Left colon (tissue), 2 donors: ENCODE measurements around the gene FFAR2. TPM values are rescaled to one million over a fixed set of nuclear protein-coding genes. Genes with fewer than 3 reads are reported as not detected.
A peak's percentile ranks its signal among the peaks of the same experiment; 100 is the strongest.
"Not testable (repeated sequence)": the region's sequence is repeated elsewhere in the genome, so short reads cannot be mapped to it uniquely, and the experiment has no call there.

Source experiments
- ATAC-seq: fragments of 200-7000 bp; cut with Tn5 transposase; one replicate; pipeline ENCODE4 v1.9.1; 2020; ENCODE audit warnings: mild to moderate bottlenecking, moderate library complexity
- DNase-seq, 2 donors: peaks; one replicate each; pipeline ENCODE4 v3.0.0-alpha.2; 2020
- intact Hi-C, 2 donors: fragments of 100-400 bp; cut with DNase I in 1 of 2; cut with micrococcal nuclease in 1 of 2; formaldehyde crosslinking; loops; one replicate each; pipeline versions ENCODE4 v1.11.2 to v1.14.0; 2022; cut with DNase I, micrococcal nuclease
- long read RNA-seq: library from polyadenylated mRNA; unstranded; transcript quantifications from one replicate; pipeline ENCODE4 v2.0.0, GENCODE V29; 2021
- total RNA-seq, 2 donors: library from RNA; stranded (reverse); fragmentation: NEBNext Ultra II Directional; extraction: Animal tissue kit (Norgen Biotek cat#: 25700); gene quantifications; one replicate each; pipeline ENCODE4 v1.2.1, GENCODE V29; 2021
- donor health status: DM: no; HTN: no; CAD: no.
- donor health status: DM: yes; HTN: yes; CAD: no.

The FFAR2 gene
- total RNA-seq, result 1 to 10 TPM; 1.2 to 1.8 TPM
- long read RNA-seq, partial matches to known transcripts, result 0 of 1 reads
- long read RNA-seq, other reads (novel, unspliced or antisense), result 0 of 1 reads

DNA sequence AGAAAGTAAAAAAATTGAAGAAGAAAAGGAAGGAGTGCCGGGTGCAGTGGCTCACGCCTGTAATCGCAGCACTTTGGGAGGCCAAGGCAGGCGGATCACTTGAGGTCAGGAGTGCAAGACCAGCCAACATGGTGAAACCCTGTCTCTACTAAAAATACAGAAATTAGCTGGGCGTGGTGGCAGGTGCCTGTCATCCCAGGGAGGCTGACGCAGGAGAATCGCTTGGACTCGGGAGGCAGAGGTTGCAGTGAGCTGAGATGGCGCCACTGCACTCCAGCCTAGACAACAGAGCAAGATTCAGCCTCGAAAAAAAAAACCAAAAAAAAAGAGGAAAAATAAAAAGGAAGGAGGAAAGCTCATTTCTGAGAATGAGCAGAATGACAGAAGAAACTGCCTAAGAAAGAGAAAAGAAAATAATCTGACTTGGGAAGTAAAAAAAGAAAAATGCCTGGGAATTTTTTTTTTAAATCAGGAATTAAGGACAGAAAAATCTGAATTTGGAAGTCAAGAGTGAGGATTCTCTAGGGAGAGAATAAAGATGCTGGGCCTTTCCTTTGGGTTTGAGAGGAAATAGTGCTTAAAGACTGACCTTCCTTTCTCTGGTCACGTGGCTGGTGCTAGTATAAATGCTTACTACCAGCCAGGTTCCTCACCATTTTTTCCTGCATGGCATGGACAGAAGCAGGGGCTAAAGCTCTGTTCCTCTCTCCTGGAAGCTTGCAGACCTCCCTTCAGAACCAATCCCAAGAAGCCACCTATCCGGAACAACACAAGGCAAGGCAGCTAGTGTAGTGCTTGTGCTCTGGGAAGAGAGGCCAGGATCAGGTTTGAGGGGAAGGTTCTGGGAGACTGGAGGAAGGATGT lies at the start of gene FFAR2:
Gene FFAR2, plus strand, starts transcription at position 652 of the 864 bp plus-strand sequence. CDS start 1,458 bp downstream, outside the sequence.
- ATAC-seq, result no peak

DNA sequence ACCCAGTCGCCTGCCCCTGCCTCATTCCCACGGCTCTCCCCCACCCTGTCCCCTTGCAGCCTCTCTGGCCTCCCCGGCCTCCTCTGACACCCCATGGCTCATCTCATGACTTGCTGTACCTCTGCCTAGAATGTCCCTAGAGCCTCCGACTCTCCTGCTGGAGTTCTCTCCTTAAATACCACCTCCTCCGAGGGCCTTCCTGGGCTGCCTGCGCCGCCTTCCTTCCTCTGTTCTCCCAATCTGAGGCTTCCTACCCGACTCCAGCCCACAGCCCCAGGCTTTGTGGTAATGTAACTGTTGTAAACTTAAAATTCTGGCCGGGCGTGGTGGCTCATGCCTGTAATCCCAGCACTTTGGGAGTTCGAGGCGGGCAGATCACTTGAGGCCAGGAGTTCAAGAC lies 49.5 kb upstream of the FFAR2 start:
- intact Hi-C loops, result no loop called here

More for the DNA sequence above, at the start of gene FFAR2:
- no peak for DNase-seq
- intact Hi-C loops, result no loop called here

DNA sequence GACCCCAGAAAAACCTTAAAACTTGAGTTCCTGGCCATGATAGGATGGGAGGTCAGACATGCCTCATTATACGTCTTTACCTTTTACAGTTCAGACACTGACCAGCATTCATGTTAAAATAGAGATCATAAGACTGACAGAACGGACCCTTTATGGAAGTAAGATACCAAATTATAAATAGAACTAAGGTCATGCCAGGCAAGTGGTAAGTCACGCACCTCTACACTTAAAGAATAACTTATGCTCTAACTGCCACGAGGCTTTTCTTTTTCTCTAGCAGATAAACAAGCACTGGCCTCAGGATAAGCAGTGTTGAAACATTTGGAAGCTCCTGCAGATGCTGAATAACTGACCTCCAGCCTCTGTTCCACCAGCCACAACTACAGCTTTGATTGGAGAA lies 48.8 kb upstream of the FFAR2 start:
- DNase-seq (no peak), ATAC-seq (no peak)
- intact Hi-C loops, result no loop called here

More for the DNA sequence above, 49.5 kb upstream of the FFAR2 start:
- DNase-seq (no peak), ATAC-seq (no peak)

DNA sequence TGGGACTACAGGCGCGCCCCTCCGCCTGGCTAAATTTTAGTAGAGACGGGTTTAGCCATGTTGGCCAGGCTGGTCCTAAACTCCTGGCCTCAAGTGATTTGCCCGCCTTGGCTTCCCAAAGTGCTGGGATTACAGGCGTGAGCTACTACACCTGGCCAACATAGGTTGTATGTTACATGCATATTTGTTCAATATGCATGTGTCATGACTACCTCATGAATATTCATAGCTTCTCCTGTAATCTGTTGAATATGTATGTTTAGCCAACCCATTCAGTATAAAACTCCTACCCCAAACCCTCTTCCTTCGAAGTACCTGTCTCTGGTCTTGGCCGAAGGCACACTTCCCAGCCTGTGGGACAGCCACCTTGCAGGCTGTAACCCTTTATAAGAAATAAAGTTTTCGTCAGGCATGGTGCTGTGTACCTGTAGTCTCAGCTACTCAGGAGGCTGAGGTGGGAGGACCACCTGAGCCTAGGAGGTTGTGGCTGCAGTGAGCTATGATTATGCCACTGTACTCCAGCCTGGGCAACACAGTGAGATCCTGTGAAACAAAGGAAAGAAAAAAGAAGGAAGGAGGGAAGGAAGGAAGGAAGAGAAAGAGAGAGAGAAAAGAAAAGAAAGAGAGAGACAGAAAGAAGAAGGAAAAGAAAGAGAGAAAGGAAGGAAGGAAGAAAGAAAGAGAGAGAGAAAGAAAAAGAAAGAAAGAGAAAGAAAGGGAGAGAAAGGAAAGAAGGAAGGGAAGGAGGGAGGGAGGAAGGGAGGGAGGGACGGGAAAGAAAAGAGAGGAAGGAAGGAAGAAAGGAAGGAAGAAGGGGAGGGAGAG lies 47.9 kb upstream of the FFAR2 start:
- ATAC-seq, result no peak
- intact Hi-C loops, result no loop called here
- DNase-seq, result peak in 1 of 2 donors; percentile 3

DNA sequence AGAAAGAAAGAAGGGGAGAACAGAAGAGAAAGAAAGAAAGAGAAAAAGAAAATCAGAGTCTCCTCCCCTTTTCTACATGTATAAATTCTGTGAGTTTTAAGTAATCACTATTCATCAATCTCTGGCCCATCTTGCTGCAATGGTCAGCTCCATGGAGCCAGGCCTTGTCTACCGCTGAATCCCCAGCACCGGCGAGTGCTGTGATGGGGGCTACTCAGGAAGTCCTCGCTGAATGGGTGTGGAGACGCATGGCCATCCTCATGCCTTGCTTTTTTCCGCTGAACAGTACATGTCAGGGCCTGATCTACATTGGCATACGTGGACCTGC lies 47.3 kb upstream of the FFAR2 start:
- intact Hi-C loops, result no loop called here
- ATAC-seq (no peak), DNase-seq (peak in 1 of 2 donors; percentile 20)

DNA sequence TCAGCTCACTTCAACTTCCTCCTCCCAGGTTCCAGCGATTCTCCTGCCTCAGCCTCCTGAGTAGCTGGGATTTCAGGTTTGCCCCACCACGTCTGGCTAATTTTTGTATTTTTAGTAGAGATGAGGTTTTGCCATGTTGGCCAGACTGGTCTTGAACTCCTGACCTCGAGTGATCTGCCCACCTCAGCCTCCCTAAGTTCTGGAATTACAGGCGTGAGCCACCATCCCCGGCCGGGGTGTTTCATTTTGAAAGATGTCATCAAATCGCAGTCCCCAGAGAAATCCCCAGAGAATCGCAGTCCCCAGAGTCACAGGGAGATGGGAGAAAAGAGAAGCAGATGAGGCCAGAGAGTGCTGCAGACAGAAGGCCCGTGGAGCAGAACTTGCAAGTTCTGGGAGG lies 46.6 kb upstream of the FFAR2 start:
- intact Hi-C loops, ATAC-seq: not testable (repeated sequence)
- DNase-seq, result peak in 1 of 2 donors; percentile 12

DNA sequence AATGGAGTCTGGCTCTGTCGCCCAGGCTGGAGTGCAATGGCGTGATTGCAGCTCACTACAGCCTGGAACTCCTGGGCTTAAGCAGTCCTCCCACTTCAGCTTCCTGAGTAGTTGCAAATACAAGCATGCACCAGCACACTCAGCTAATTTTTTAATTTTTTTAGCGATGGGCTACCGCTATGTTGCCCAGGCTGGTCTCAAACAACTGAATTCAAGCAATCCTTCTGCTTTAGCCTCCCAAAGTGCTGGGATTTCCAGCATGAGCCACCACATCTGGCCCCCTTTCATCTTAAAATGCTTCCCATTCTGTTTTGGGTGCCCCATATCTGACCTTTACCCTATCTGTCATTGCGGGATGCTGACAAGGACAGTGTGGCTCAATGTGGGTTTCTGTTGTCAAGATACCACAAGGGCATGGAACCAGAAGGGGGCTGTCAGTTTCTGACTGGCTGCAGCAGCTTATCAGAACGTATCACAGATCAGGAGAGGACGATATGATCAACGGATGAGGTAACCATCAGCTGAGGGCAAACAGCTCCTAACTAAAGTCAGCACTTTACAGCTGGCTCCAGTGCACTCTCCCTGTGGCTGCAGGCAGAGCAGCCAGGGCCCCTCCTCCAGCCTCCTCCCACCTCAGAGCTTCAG lies 44.8 kb upstream of the FFAR2 start:
- intact Hi-C loops, result no loop called here
- ATAC-seq (no peak), DNase-seq (peak in 1 of 2 donors; percentile 16)

DNA sequence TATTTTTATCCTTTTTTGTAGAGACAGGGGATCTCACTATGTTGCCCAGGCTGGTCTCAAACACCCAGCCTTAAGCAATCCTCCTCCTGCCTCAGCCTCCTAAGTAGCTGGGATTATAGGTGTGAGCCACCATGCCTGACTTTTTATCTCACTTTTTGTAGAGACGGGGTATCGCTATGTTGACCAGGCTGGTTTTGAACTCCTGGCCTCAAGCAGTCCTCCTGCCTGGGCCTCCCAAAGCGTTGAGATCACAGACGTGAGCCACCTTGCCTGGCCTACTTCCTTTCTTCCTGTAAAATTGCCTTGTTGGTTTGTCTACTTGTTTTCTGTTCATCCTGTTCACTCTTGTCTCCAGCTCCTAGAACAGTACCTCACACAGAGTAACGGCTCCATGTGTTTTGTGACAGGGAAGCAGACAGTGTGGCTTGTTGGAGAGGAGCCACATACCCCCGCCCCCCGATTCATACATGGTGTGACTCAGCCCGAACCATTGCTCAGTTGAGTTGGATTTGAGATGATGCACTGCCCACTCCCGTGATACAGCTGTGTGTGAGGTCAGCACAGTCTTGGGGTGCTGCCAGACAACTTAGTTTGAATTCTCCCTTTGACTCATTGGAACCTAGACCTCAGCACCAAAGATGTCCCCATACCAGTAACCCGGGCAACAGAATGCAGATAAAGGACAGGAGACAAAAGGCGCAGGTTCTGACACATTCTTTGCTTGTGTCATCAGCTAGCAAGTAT lies 43.0 kb upstream of the FFAR2 start:
- no peak for ATAC-seq

DNA sequence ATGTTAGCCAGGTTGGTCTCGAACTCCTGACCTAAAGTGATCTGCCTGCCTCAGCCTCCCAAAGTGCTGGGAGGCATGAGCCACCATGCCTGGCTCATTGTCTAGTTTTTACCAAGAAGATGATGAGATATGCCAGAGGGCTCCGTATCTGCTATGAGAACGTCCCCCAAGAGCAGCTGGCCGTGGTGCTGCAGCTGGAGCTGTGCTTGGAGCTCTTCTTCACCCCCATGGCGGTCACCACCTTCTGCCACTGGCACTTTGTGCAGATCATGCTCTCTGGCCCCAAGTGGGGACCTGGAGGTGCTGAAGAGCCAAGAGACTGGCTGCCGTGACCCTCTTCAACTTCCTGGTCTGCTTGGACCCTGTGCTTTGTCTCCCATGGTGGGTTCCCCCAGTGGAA lies 40.4 kb upstream of the FFAR2 start:
- intact Hi-C loops, result no loop called here
- ATAC-seq, result no peak
- DNase-seq, result peak in 1 of 2 donors; percentile 2

More for the DNA sequence above, 43.0 kb upstream of the FFAR2 start:
- peak in 1 of 2 donors; percentile 36 for DNase-seq
- intact Hi-C loops, result no loop called here

DNA sequence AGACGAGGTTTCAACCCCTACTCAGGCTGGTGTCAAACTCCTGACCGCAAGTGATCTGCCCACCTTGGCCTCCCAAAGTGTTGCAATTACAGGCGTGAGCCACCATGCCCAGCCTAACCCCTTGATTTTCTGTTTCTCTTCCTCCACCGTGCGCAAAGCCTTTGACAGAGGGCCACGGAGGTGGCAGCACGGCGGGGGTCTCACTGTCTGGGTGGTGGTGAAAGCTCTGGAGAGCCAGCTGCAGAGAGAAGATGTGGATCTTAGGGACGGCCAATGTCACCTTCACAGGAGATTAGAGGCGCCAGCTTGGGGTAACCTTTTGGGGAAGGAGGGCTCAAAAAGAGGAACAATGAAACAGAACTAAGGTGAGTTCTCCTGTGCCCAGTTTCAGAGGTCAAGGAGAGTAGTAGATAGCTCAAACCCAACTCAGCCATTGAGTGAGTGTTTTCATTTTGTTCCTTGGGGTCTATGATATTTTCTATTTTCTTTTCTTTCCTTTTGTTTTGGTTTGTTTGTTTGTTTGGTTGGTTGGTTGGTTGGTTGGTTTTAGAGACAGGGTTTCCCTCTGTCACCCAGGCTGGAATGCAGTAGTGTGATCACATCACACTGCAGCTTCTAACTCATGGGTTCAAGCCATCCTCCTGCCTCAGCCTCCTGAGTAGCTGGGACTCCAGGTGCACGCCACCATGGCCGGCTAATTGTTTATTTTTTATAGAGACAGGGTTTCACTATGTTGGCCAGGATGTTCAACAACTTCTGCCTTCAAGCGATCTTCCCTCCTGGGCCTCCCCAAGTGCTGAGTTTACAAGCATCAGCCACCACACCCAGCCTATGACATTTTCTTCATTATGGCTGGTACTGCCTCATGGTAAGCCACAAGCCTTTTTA lies 39.5 kb upstream of the FFAR2 start:
- ATAC-seq, result no peak
- peak in 1 of 2 donors; percentile 12 for DNase-seq
- intact Hi-C loops, result no loop called here

DNA sequence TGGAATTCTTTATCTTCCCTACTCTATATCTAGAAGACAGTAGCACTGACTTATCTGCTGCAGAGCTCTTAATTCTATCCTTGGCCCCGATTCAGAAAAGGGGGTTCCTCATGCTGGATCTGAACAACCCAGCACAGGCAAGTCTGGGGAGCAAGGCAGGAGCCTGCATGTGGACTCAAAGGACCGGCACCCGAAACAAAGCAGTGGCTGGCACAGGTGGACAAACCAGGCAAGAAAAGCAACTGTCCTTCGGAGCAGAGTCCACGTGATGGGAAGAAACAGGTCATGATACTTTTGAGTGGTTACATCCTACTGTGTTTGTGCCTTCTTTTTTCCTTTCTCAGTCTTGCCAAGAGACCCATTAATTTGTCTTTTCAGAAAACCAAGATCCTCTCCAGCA lies 38.9 kb upstream of the FFAR2 start:
- DNase-seq (peak in 1 of 2 donors; percentile 2), ATAC-seq (no peak)
- intact Hi-C loops, result no loop called here

DNA sequence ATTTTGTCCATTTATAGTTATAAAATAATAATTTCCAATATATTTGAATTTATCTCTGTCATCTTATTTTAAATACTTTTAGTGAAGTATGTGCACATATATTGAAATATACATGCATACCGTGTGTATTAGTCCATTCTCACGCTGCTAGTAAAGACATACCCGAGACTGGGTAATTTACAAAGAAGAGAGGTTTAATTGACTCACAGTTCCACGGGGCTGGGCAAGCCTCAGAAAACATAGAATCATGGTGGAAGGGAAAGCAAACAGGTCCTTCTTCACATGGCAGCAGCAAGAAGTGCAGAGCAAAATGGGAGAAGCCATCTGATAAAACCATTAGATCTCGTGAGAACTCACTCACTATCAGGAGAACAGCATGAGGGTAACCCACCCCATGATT lies 37.6 kb upstream of the FFAR2 start:
- DNase-seq, result no peak
- no peak for ATAC-seq
- intact Hi-C loops, result no loop called here

DNA sequence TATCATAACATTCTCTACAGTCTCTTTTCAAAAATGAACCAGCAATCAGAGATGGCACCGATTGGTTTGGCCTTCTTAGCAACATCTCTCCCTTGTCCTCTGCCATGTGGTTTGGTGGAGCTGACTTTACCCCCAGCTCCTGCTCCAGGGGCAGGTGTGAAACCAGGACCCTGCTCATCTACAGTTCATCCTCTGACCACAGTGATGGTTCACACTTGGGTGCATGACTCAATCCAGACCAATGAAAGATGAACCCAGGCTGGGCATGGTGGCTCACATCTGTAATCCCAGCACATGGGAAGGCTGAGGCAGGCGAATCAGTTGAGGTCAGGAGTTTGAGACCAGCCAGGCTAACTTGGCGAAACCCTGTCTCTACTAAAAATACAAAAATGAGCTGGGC lies 33.6 kb upstream of the FFAR2 start:
- intact Hi-C loops, result no loop called here
- ATAC-seq (no peak), DNase-seq (no peak)

DNA sequence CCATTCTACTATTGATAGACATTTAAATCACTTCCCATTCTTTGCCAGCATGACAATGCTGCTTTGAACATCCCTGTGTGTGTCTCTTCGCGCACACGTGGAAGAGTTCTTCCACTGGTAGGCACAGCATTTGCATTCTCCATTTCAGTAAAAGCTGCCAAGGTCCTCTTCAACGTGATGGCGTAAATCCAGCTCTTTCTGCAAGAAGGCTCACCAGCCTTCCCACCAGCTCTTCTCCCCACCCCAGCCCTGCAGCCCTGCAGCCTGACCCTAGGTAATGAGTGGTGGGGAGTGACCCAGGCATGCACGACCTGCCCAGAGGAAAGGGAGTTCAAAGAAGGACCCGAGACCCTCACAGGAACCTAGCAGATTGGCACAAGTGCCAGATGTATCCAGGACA lies 31.7 kb upstream of the FFAR2 start:
- ATAC-seq, result no peak
- intact Hi-C loops, result no loop called here
- DNase-seq, result no peak

DNA sequence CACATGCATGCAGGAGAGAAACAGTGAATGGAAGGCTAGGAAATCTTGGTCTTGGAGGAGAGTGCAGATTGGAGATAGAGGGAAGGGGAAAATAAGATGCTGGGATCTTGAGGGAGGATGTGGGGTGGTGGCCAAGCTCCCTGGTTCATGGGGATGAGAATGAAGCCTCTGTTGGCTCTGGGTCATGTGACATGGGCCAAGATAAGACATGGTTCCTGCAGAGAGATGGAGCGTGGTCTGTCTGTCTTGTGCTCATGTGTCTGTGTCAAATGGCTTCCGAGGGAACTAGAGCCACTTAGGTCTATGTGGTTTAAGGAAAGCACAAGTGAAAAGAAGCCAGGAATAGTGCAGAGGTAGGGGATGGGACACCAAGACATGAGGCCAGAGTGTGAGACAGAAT lies 30.8 kb upstream of the FFAR2 start:
- DNase-seq (no peak), ATAC-seq (no peak)
- intact Hi-C loops, result no loop called here

DNA sequence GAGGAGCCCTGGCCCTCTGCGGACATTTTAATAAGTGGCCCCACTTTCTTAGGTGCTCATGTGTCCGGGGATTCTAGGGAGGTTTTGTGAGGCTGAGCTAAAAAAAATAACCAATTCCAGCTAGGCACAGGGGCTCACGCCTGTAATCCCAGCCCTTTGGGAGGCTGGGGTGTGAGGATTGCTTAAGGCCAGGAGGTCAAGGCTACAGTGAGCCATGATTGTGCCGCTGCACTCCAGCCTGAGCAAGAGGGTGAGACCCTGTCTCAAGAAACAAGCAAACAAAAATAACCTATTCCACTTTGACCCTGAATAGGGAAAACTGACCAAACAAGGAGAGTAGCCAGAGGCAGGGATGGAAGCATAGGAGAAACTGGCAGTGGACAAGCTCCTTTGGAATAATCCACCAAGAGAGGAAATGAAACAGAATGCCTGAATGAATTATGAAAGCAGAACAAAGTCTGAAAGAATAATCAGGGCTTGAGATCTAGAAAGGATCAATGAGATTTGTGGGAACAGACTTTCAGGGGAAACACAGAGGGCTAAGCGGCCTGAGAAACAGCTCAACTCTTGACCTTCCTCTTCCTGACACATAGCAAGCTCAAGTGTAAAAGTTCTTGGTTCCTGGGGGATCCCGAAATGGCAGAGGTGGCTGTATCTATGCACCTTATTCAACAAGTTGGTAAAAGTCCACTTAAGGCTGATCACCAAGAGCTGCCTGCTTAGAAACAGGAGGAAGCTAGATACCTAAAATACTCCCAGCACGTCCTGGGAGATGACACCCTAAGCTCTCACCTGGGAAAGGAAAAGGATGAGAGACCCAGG lies 30.1 kb upstream of the FFAR2 start:
- ATAC-seq (no peak), DNase-seq (no peak)
- intact Hi-C loops, result no loop called here

DNA sequence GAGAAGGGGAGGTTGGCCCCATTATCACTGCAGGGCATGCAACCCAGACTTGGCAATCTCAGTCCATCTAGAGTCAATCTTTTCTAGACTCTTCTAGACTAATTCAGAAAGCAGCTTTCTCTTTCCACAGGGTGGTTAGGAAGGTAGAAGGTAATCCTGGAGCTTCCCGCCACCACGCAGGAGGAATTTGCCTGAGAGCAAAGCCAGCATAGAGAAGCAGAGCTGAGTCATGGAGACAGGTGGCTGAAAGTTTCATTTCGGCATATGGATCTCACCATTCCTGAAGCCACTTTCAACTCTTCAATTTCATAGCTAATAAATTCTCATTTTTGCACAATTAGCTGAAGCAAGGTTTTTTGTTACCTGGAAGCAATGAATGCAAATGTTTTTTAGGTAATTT lies 29.0 kb upstream of the FFAR2 start:
- intact Hi-C loops, result no loop called here
- ATAC-seq, result no peak
- no peak for DNase-seq
